ENCODE results near the gene WDFY2. TPM values are rescaled to one million over a fixed set of nuclear protein-coding genes. Genes with fewer than 3 reads are reported as not detected.

Gene WDFY2
- total and polyA plus RNA-seq, 10 of the 15 experiments (the other 5 are each of a cell fraction or from before 2014, with no cell fraction given): 2.1 to 13.0 (median 8.1) TPM

DNA sequence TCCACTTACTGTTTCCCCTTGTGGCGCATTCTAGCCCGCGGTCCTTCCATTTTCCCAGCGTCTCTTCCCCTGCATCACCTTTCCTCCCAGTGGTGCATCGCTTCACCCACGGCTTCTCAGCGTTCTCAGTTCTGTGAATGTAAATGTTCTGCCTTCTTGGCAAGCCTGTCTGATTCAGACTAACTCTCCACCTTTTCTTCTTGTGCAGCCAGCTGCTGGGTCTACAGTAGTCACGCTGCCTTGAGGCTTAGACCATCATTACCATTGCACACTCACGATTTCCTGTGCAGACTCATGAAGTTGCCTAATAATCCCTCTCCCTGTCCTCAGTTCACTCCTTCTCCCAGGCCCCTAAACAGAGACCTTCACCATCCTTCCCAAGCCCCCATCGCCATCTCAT is 144.7 kb downstream of the WDFY2 start:
- FAIRE-seq: no peak
- in situ Hi-C loops (cut with MboI): no loop called here
- no peaks in the 10 kb centered on the region for H3K9me3 ChIP-seq (replicated peaks; ENCODE audit: control insufficient read depth, insufficient read depth, low read length)
- no peaks in the 10 kb centered on the region for H3K79me2 ChIP-seq (ENCODE audit: control insufficient read depth, insufficient read depth, low read length)
- H3K4me2 ChIP-seq (ENCODE audit: control insufficient read depth, insufficient read depth): no peak overlapping the region
- no TSS peak for BruUV-seq (replicated peaks)
- 95% methylated on average over 10 of the region's 10 CpGs for WGBS (ENCODE audit: insufficient coverage, insufficient replicate concordance, low lambda C conversion rate, missing lambda C conversion rate)
- peaks cover 0 to 2% of the 10 kb centered on the region in 2 experiments; a peak in 1 of 4 replicates for H3K36me3 ChIP-seq (ENCODE audit: control insufficient read depth in 2 of 2, insufficient read depth in 2 of 2, low read length in 1 of 2)
- CTCF ChIA-PET: no interaction called here
- no peak overlapping the region for H2AFZ ChIP-seq (ENCODE audit: control insufficient read depth, low read depth, low read length)
- H3K4me3 ChIP-seq: no peak overlapping the region
- no peak for ATAC-seq
- H3K4me1 ChIP-seq (ENCODE audit: control insufficient read depth, insufficient read depth, low read length): no peaks in the 10 kb centered on the region
- no peak overlapping the region for H3K9ac ChIP-seq (ENCODE audit: control insufficient read depth, insufficient read depth, low read length)
- H3K27me3 ChIP-seq (replicated peaks in 1 of 2; ENCODE audit: control insufficient read depth in 2 of 2, insufficient read depth in 2 of 2, low read length in 1 of 2): no peaks in the 10 kb centered on the region
- intact Hi-C loops (cut with micrococcal nuclease; ENCODE audit: unreplicated experiment): no loop called here
- SMC1A ChIA-PET (ENCODE audit: uncharacterized antibody, unreplicated experiment): interaction anchor here (1.1 to 1.4 kb wide), 2 partner anchors 8 to 10 kb away, joined by 3 read pairs; no protein-coding TSS in a partner anchor
- DNase-seq (ENCODE audit: low read depth, low spot score): no peak
- RAD21 ChIA-PET (ENCODE audit: unreplicated experiment): no interaction called here
- POLR2A ChIA-PET: no interaction called here
- TF ChIP-seq, protein P1, sequence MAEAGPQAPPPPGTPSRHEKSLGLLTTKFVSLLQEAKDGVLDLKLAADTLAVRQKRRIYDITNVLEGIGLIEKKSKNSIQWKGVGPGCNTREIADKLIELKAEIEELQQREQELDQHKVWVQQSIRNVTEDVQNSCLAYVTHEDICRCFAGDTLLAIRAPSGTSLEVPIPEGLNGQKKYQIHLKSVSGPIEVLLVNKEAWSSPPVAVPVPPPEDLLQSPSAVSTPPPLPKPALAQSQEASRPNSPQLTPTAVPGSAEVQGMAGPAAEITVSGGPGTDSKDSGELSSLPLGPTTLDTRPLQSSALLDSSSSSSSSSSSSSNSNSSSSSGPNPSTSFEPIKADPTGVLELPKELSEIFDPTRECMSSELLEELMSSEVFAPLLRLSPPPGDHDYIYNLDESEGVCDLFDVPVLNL (IDR thresholded peaks at IDR 0.05; ENCODE audit: low read depth, low read length): no peak
- no peak for TF ChIP-seq NFIC (IDR thresholded peaks at IDR 0.05; ENCODE audit: low read depth, low read length)
- no peak overlapping the region for H3K27ac ChIP-seq (ENCODE audit: control insufficient read depth, insufficient read depth)
- no peaks in the 10 kb centered on the region for H4K20me1 ChIP-seq (ENCODE audit: control insufficient read depth, insufficient read depth)

DNA sequence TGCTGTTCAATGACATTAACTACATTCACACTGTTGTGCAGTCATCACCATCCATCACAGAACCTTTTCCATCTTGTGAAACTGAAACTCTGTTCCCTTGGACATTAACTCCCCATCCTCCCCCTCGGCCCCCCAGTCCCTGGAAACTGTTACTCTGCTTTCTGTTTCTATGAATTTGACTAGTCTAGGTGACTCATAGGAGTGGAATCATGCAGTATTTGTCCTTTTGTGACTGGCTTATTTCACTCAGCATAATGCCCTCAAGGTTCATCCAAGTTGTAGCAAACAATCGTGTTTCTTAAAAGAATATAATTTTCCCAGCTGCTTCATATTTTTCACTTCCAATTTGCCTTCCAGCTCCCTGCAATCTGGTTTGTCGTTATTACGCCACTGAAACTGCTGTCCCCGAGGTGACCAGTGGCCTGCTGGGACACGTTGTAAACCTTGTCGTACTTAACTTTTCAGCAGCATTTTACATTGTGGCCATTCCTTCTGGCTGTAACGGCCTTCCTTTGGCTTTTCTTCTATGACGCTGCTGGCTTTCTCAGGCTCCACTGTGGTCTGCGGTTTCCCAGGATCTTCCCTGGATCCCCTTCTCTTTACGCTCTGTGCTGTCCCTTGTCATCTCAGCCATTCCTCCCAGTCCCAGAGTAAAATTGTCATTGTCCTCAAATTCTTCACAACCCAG is 145.7 kb downstream of the WDFY2 start:
- Histone ChIP-seq H3K27me3 (replicated peaks in 1 of 2; ENCODE audit: control insufficient read depth in 2 of 2, insufficient read depth in 2 of 2, low read length in 1 of 2) (no peaks in the 10 kb centered on the region), H4K20me1 (ENCODE audit: control insufficient read depth, insufficient read depth) (no peaks in the 10 kb centered on the region), H3K79me2 (ENCODE audit: control insufficient read depth, insufficient read depth, low read length) (no peaks in the 10 kb centered on the region), H2AFZ (ENCODE audit: control insufficient read depth, low read depth, low read length) (no peak overlapping the region), H3K4me2 (ENCODE audit: control insufficient read depth, insufficient read depth) (no peak overlapping the region), H3K4me1 (ENCODE audit: control insufficient read depth, insufficient read depth, low read length) (no peaks in the 10 kb centered on the region), H3K4me3 (no peak overlapping the region), H3K9ac (ENCODE audit: control insufficient read depth, insufficient read depth, low read length) (no peak overlapping the region), H3K9me3 (replicated peaks; ENCODE audit: control insufficient read depth, insufficient read depth, low read length) (no peaks in the 10 kb centered on the region), H3K36me3 (ENCODE audit: control insufficient read depth in 2 of 2, insufficient read depth in 2 of 2, low read length in 1 of 2) (peaks cover 0 to 2% of the 10 kb centered on the region in 2 experiments; a peak in 1 of 4 replicates), H3K27ac (ENCODE audit: control insufficient read depth, insufficient read depth) (no peak overlapping the region)
- 83% methylated on average over 10 of the region's 11 CpGs for WGBS (ENCODE audit: insufficient coverage, insufficient replicate concordance, low lambda C conversion rate, missing lambda C conversion rate)
- POLR2A ChIA-PET: no interaction called here
- SMC1A ChIA-PET (ENCODE audit: uncharacterized antibody, unreplicated experiment): interaction anchor here (0.6 to 1.4 kb wide), 3 partner anchors 9 to 312 kb away, joined by 3 read pairs; no protein-coding TSS in a partner anchor
- intact Hi-C loops (cut with micrococcal nuclease; ENCODE audit: unreplicated experiment): no loop called here
- CTCF ChIA-PET: interaction anchor here (1.6 kb wide), 1 partner anchor 11 kb away, joined by 5 read pairs; no protein-coding TSS in a partner anchor
- no TSS peak for BruUV-seq (replicated peaks)
- peak; percentile 26 to 32; a peak in 2 of 4 replicates for TF ChIP-seq IKZF2 (IDR thresholded peaks at IDR 0.05)
- no peak for TF ChIP-seq FOS (IDR thresholded peaks at IDR 0.05; ENCODE audit: borderline replicate concordance, extremely low read depth, insufficient read length)
- TF ChIP-seq EED (IDR thresholded peaks at IDR 0.05; ENCODE audit: low read depth): peak; percentile 55; the same call in 1 of the 2 replicates
- in situ Hi-C loops (cut with MboI): no loop called here
- ATAC-seq (peak; percentile 44; the same call in 2 of the 3 replicates), FAIRE-seq (no peak), DNase-seq (ENCODE audit: low read depth, low spot score) (no peak)
- RAD21 ChIA-PET (ENCODE audit: unreplicated experiment): no interaction called here

All from GM12878 (cell line).